ENCODE results near the gene RSPRY1.

Gene RSPRY1

DNA sequence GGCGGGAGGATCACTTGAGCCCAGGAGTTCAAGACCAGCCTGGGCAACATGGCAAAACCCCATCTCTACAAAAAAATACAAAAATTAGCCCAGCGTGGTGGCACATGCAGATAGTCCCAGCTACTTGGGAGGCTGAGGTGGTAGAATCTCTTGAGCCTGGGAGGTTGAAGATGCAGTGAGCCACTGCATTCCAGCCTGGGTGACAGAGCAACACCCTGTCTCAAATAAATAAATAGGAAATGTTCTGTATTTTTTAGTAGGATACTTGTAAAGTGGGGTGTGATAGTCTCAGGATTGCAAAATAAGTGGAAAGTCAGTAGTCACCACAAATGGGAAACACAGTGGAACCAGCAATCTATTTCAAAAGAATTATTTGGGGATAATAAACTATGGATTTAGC lies 4.0 kb downstream of the RSPRY1 start:
- TF ChIP-seq GATA3 (IDR thresholded peaks at IDR 0.05; ENCODE audit: low read depth, low read length) (no peak), GATA2 (IDR thresholded peaks at IDR 0.05; ENCODE audit: low read depth, low read length) (no peak)

DNA sequence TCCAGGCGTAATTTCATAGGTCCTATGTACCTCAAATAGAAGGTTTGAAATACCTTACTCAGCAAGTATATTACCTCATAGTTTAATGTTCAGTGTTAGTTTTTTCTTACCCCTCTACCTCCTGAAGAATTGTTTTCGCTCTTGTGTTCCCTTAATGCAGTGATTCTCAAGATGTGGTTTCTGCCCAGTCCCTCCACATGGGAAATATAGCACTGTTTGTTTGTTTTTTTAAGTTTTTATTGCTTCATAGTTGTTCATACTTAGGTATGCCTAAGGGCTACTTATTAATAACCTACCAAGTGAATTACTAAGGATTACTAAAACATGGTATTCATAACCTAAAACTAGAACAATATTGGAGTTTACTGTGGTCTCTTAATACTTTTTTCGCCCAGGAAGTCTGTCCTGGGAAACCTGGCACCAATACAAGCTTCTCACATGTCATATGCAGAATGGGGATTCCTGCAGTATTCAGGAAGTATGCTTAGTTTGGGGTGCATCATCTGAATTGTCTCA lies 5.0 kb downstream of the RSPRY1 start:
- TF ChIP-seq GATA2 (IDR thresholded peaks at IDR 0.05; ENCODE audit: low read depth, low read length) (no peak), GATA3 (IDR thresholded peaks at IDR 0.05; ENCODE audit: low read depth, low read length) (no peak)

DNA sequence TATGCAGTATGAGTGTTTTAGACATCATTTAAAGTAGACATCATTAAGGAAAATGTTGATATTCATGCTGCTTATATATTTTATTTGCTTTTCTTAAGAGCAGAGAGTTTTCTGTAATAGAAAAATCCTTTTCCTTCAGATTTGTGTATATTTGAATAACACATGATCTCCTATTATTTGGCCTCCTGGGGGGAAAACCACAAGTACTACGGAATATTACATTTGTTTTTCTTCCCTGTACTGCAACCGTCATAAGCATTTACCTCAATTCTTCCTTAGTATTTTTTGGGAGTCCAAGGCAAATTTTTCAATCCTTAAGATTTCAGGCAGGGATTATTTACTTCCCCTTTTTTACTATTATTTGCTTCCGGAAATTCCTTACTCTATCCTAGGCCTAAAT lies 6.0 kb downstream of the RSPRY1 start:
- no peak for TF ChIP-seq GATA2 (IDR thresholded peaks at IDR 0.05; ENCODE audit: low read depth, low read length)
- no peak for TF ChIP-seq GATA3 (IDR thresholded peaks at IDR 0.05; ENCODE audit: low read depth, low read length)

DNA sequence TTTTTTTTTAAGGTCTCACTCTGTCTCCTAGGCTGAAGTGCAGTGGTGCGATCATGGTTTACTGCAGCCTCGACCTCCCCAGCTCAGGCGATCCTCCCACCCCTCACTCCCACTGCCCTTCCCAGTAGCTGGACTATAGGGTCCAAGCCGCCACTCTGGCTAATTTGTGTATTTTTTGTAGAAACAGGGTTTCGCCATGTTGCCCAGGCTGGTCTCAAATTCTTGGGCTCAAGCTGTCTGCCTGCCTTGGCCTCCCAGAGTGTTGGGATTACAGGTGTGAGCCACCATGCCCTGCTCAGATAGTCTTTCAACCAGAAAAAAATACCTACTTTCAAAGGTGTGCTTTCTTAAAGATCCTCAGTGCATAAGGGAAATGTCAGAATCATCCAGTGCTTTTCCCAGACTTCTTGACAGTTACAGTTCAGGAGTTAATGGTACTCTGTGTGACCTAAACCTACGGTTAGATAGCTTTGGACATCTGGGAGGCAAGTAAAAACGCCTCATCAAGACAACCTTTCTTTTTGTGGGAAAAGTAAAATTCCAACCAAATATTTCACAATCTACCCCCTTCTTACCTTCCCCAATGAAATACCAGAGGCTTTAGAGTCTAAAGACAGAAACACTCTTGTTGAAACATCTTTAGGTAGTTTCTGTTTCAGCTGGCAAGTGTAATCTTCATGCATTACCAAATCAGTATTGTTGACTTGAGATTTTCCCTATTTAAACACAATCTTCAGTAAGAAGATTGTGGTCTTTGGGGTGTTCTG lies 6.8 kb downstream of the RSPRY1 start:
- no peak for TF ChIP-seq GATA2 (IDR thresholded peaks at IDR 0.05; ENCODE audit: low read depth, low read length)
- no peak for TF ChIP-seq GATA3 (IDR thresholded peaks at IDR 0.05; ENCODE audit: low read depth, low read length)

DNA sequence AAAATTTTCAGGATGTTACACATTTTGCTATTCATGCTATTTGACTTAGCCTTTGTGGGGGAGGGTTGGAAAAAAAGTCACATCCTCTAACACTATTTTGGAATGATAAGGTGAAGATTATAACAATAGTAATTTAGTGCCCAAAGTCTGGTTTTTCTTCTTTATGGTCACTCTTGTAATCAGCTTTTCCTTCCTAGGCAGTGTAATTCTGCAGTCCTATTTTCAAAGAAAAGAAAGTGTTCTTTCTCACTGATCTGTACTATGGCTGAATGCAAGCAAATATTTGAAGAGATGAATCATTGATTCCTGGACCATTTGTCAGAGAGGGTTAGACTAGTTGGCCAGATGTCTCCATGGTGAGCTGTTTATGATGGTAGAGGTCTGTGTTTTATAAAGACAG lies 8.4 kb downstream of the RSPRY1 start:
- TF ChIP-seq GATA3 (IDR thresholded peaks at IDR 0.05; ENCODE audit: low read depth, low read length) (no peak), GATA2 (IDR thresholded peaks at IDR 0.05; ENCODE audit: low read depth, low read length) (no peak)

DNA sequence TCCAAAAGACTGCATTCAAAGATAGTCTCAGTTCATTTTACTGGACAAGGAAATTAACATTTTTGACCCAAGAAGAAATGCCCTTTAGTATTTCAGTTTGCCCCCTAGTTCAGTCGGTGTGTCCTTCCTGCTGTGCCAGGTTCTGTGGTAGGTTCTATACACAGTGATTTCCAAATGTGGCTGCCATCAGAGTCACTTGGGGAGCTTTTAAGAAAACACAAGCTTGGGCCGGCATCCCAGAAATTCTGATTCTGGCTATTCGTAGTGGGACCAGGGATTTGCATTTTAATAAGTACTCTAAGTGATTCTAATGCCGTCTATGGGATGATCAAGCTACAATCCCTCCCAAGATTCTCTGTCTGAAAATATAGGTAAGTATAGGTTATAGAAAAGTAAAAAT lies 10.2 kb downstream of the RSPRY1 start:
- no peak for TF ChIP-seq GATA3 (IDR thresholded peaks at IDR 0.05; ENCODE audit: low read depth, low read length)
- no peak for TF ChIP-seq GATA2 (IDR thresholded peaks at IDR 0.05; ENCODE audit: low read depth, low read length)

DNA sequence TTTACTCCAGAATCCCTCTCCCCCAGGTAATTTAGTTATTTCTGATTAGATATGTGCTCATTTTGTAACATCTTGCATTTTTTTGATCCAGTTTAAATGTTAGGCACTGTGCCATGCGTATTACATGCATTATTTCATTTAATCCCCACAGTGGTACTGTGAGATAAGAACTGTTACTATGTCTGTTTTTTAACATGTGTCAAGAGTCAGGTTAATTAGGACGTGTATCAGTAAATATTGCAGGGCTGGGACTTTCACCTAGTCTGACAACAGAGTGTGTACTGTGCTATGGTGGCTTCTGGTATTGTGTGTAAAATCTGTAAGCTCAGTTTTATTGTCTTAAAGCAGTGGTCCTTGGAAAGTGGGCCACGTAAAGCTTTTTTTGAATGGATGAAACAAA lies 10.6 kb downstream of the RSPRY1 start:
- TF ChIP-seq GATA2 (IDR thresholded peaks at IDR 0.05; ENCODE audit: low read depth, low read length): peak; percentile 52
- peak; percentile 84 for TF ChIP-seq GATA3 (IDR thresholded peaks at IDR 0.05; ENCODE audit: low read depth, low read length)

- no peak for TF ChIP-seq GATA2 (IDR thresholded peaks at IDR 0.05; ENCODE audit: low read depth, low read length)
- no peak for TF ChIP-seq GATA3 (IDR thresholded peaks at IDR 0.05; ENCODE audit: low read depth, low read length)
Measured at GRCh38 chr16:57202095-57202886, 16.2 kb downstream of the RSPRY1 start.

DNA sequence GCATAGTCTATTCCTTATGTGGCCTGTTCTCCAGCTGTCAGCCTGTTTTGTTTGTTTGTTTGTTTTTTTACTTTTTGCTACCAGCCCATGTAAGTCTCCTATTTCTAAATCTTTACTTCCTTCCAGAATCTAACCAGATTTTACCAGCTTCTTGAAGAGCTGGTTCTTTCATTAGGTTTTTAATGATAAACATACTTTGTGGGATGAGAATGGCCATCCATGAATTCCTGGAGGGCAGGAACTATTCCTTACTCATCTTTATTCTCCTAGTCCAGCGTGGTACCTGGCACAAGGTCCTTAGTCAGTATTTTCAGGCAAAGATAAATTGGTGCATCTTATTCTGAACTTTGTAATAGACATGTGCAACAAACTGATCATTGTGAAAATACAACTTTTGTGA lies 17.3 kb downstream of the RSPRY1 start:
- TF ChIP-seq GATA2 (IDR thresholded peaks at IDR 0.05; ENCODE audit: low read depth, low read length): no peak
- no peak for TF ChIP-seq GATA3 (IDR thresholded peaks at IDR 0.05; ENCODE audit: low read depth, low read length)

- TF ChIP-seq GATA2 (IDR thresholded peaks at IDR 0.05; ENCODE audit: low read depth, low read length) (no peak), GATA3 (IDR thresholded peaks at IDR 0.05; ENCODE audit: low read depth, low read length) (no peak)
Measured at GRCh38 chr16:57204675-57205074, 18.5 kb downstream of the RSPRY1 start.

- TF ChIP-seq GATA3 (IDR thresholded peaks at IDR 0.05; ENCODE audit: low read depth, low read length): no peak
- TF ChIP-seq GATA2 (IDR thresholded peaks at IDR 0.05; ENCODE audit: low read depth, low read length): no peak
Measured at GRCh38 chr16:57208926-57209325, 22.8 kb downstream of the RSPRY1 start.

DNA sequence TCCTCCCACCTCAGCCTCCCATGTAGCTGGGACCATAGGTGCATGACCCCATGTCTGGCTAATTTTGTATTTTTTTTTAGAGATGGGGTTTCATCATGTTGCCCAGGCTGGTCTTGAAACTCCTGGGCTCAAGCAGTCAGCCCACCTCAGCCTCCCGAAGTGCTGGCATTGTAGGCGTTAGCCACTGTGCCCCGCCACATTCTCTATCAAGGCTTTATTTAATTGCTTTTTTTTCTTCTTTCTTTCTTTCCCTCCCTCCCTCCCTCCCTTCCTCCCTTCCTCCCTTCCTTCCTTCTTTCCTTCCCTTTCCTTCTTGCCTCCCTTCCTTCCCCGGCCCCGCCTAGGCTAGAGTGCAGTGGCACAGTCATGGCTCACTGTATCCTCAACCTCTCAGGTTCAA lies 23.7 kb downstream of the RSPRY1 start:
- TF ChIP-seq GATA3 (IDR thresholded peaks at IDR 0.05; ENCODE audit: low read depth, low read length) (no peak), GATA2 (IDR thresholded peaks at IDR 0.05; ENCODE audit: low read depth, low read length) (no peak)

GRCh38 chr16:57213462-57213861 lies 27.3 kb downstream of the RSPRY1 start:
- TF ChIP-seq GATA3 (IDR thresholded peaks at IDR 0.05; ENCODE audit: low read depth, low read length) (no peak), GATA2 (IDR thresholded peaks at IDR 0.05; ENCODE audit: low read depth, low read length) (no peak)

DNA sequence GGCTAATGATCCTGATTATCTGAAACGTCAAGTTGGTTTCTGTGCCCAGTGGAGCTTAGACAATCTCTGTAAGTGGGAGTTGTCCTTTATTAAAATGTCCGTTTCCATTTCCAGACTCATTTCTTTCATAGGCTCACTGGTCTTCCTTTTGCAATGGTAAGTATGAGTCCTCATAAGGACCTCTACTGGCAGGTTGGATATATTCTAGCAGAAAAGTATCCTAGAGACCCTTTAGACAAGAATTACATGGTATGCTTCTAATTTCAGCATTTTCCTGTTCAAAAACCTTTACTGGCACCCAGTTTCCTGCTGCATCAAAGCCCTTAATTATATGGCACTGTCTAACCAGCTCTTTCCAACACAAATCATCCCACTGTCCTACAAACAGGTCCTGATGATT lies 30.8 kb downstream of the RSPRY1 start:
- TF ChIP-seq GATA3 (IDR thresholded peaks at IDR 0.05; ENCODE audit: low read depth, low read length) (no peak), GATA2 (IDR thresholded peaks at IDR 0.05; ENCODE audit: low read depth, low read length) (no peak)

DNA sequence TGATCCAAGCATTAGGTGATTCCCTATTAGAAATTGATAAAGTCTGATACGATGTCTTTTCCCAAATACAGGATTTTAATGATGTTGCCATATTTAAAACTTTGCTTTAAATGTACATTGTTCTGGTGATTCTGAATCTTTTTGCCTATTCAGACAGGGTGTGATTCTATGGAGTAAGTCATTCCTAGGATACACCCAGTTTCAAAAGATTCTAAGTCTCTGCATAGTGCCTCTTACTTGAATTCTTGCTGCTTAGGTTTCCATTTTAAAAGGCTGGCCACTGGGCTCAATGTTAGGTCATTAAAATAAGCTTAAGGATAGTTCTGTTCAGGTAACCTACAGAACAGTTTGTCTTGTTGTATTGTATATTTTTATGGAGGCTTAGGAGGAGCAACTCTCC lies 36.9 kb downstream of the RSPRY1 start:
- TF ChIP-seq GATA3 (IDR thresholded peaks at IDR 0.05; ENCODE audit: low read depth, low read length): no peak
- no peak for TF ChIP-seq GATA2 (IDR thresholded peaks at IDR 0.05; ENCODE audit: low read depth, low read length)
